Activated CD4-positive, alpha-beta T cell treated with anti-CD3 and anti-CD28 coated beads for 4 hours (primary cell): ENCODE data around the gene SYNM.
"Not testable (repeated sequence)": the region's sequence is repeated elsewhere in the genome, so short reads cannot be mapped to it uniquely, and the experiment has no call there.

ENCODE experiments used
- DNase-seq, 2 donors: peaks; one replicate each; pipeline ENCODE4 v3.0.0-alpha.2; 2020

SYNM gene

DNA sequence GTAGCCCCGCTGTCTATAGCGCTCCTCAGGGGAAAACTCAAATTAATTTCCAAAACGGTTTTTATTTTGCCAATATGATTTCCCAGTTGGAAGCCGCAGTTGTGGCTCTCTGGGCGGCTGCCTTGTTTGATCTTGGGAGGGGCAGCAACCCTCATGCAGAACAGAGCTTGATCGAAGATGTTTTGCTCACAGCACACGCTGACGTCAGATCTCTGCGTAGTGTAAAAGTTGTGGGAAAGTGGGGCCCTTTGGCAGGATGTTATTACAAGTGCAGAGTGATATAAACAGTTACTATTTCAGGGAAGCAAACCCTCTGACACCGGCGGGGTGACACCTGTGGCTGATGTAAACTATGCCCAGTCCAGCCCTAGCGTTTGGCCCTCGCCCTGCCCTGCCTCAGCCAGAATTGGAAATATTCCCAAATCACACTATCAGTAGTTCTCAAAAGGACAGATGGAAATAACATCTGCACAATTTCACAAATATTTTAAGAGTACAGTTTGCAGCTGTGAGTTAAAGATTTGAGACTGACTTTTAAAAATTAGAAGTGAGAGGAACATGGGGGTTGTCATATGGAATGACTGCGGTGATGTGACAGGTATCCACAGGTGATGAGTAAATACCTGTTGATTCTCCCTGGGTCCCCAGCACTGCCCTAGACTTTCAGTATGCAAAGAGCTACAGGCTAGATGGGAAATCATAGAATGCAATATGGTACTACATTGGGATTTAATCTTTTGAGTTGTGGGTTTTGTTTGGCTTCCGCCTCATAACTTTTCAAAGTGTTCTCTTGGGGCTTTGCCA is 1.7 kb downstream of the SYNM start:
- no peak for DNase-seq

- no peak for DNase-seq
Observed at GRCh38 chr15:99108993-99109392, 4.1 kb downstream of the SYNM start.

DNA sequence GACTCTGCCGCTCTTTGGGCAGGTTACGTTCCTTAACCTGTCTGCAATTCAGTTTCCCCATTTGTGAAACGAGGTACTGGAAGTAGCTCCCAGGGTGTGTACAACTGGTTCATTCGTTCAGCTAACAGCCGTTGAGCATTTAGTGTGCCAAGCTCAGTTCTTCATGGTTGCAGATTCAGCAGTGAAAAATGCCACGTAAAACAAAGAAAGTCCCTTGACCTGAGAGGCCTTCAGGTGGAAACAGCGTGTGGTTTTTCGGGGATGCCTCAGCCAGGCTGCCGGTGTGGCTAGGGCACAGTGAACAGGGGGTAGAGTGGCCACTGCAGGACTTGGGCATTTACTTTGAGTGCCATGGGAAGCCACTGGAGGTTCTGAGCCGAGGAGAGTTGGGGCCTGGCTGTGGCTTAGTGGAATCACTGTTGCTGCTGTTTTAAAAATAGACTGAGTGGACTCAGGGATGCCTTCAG is 4.7 kb downstream of the SYNM start:
- DNase-seq: no peak

DNA sequence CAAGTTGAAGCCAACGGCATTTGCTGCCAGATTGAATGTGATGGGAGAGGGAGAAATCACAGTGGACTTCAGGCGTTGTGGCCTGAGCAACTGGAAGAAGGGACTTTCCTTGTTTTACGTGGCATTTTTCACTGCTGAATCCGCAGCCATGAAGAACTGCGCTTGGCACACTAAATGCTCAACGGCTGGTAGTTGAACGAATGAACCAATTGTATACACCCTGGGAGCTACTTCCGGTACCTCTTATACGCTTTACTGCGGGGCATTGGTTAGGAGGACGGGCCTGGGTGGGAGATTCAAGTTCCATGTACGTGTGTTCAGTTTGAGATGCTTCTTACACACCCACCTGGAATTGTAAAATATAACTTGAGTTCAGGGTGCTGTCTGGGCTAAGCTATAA is 5.2 kb downstream of the SYNM start:
- DNase-seq: no peak

- DNase-seq: no peak
Observed at GRCh38 chr15:99110581-99111320, 5.9 kb downstream of the SYNM start.

DNA sequence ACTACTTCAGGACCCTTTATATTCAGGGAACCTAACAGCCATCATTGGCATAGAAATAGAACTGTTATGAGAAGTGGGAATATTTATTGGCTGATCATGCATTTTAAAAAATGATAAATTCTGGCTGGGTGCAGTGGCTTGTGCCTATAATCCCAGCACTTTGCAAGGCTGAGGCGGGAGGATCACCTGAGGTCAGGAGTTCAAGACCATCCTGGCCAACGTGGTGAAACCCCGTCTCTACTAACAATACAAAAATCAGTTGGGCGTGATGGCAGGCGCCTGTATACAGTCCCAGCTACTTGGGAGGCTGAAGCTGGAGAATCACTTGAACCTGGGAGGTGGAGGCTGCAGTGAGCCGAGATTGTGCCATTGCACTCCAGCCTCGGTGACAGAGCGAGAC is 6.8 kb downstream of the SYNM start:
- not testable (repeated sequence) for DNase-seq

GRCh38 chr15:99113547-99114271 is 8.8 kb downstream of the SYNM start:
- DNase-seq: no peak

- no peak for DNase-seq
Observed at GRCh38 chr15:99114511-99115299, 9.8 kb downstream of the SYNM start.

DNA sequence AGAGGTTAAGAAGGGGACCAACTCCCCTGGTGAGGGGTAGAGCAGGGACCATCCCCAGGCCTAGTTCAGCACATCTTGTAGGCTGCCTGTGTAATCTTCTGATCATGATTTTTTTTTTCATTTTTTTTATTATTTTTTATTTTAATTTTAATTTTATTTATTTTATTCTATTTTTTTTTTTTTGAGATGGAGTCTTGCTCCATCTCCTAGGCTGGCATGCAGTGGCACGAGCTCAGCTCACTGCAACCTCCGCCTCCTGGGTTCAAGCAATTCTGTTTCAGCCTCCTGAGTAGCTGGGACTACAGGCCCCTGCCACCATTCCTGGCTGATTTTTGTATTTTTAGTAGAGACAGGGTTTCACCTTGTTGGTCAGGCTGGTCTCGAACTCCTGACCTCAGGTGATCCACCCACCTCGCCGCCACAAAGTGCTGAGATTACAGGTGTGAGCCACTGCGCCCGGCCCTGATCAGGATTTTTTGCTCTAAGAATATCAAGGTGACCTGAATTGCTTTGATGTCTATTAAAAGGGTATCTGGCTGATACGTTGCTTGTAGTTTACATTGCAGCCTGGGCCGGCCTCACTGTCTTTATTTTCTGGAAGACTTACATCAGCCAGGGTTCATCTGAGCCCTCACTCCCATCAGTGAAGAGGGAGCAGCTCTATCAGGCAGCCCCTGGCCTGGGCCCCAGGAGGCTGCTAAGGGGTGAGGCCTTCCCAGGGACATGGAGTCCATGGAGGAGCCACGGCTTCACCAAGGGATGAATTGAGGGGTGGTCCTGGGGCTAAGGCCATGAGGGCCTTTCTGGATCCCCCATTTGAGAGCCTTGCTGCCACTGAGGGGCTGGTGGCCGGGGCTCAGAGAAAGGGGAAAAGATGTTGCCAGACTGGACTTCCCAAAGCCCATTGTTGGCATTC is 10.7 kb downstream of the SYNM start:
- no peak for DNase-seq

- no peak for DNase-seq
Observed at GRCh38 chr15:99117111-99117510, 12.2 kb downstream of the SYNM start.

- DNase-seq: no peak
Observed at GRCh38 chr15:99117563-99118257, 12.8 kb downstream of the SYNM start.

- DNase-seq: no peak
Observed at GRCh38 chr15:99118258-99118632, 13.4 kb downstream of the SYNM start.

GRCh38 chr15:99118801-99119546 is 14.1 kb downstream of the SYNM start:
- no peak for DNase-seq

GRCh38 chr15:99120050-99120777 is 15.3 kb downstream of the SYNM start:
- DNase-seq: no peak

DNA sequence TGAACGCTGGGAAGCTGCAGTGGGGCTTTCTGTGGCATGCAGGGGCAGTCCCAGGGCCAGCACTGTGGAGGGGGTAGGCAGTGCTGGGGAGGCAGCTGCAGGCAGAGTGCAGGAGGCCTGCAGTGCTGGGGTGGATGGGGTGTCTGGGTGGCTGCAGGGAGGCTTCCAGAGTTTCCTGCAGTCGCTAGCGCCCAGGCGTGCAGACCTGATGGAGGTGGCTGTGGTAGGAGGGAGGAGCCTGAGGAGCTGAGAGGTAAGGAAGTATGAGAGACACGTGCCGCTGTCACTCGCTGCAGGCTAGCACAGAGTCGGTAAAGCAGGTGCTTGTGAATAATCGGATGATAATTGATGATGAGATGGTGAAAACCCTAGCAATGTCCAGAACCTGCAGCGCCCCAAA is 16.3 kb downstream of the SYNM start:
- DNase-seq: no peak

DNA sequence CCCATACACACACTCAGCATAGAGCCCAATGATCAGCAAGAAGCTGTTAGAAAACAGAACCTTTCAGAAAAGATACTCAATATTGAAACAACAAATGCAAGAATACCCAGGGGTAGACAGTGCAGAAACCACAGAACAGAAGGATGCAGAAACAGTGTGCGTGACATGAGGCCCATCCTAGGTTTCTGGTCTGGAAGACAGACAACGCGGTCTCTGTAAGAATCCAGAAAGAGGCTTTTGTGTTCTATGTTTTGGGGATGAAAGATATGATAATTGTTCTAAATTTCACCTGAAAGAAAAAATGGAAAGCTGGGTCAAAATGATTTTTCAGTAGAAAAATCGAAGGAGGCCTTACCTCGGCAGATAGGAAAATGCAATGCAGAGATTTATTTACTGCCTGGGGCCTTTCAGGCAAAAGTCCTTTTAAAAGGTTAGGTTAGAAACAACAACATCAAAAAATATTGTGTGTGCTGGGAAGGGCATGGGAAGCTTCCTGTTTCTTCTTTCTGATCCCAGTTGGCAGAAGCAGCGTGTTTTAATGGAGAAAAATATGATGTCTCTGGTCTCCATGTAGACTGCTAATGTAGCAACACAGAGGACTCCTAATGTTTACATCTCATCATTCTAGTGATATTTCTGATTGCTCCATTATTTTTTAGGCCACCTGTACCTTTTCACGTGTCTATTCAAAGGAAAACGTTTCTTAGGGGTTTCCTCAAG is 17.0 kb downstream of the SYNM start:
- DNase-seq: no peak

DNA sequence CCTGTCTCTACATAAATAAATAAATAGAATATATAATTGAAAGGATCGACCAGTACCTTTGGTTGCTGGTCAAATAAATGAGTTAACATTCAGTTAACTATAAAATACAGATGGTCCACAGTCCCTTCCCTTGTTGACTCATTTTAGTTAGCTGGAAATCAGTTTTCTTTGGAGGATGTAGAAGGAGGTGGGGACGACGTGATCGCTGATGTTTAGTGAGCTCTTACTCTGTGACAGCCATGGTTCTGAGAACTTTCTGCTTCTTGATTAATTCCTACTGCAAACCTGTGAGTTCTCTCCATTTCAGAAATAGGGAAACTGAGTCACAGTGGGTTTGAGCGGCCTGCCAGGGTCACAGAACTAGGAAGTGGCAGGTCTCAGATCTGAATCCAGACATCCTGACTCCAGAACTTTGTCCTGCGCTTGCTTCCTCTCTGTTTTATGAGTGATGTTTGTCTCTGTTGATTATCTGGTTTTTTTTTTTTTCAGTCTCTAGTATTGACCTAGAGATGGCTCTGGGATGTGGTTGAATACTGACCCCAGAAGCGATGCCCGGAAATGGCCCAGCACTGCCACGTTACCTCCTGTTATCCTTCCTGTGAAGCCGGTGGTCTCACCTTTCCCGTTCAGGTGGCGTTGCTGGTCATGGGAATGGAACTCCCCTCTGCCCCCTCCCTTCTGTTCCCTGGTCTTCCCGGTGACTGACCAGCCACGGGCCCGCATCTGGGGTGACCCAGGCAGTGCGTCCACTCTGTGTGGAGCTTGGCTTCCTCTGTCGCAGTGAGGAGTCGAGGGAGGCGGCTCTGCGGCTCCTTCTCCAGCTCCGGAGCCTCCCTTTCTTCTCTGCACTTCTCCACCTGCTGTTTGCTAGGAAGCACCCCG is 18.2 kb downstream of the SYNM start:
- no peak for DNase-seq
